ENCODE results near the gene FBRS. TPM values are rescaled to one million over a fixed set of nuclear protein-coding genes. Genes with fewer than 3 reads are reported as not detected.

The FBRS gene
- total and polyA plus RNA-seq, 2 of the 8 experiments (the other 6 are each of a cell fraction or from before 2014, with no cell fraction given), result 2.4 to 13.9 TPM

- Histone ChIP-seq H3K4me1 (replicated peaks in 1 of 4; ENCODE audit: control insufficient read depth in 3 of 4, insufficient read depth in 4 of 4, low read length in 3 of 4) (no peaks in the 10 kb centered on the region), H4K8ac (ENCODE audit: extremely low read depth, insufficient read depth, low read length) (no peak overlapping the region), H3K36me3 (ENCODE audit: control insufficient read depth in 2 of 4, insufficient read depth in 4 of 4, low read length in 3 of 4) (no peaks in the 10 kb centered on the region), H3K4ac (replicated peaks; ENCODE audit: insufficient read length, low read depth, low read length) (no peak overlapping the region), H4K91ac (replicated peaks; ENCODE audit: insufficient read length, low read length) (no peak overlapping the region), H2BK120ac (replicated peaks; ENCODE audit: low read depth, low read length) (no peak overlapping the region), H3K4me2 (ENCODE audit: insufficient read depth in 1 of 2, low read depth in 2 of 2, low read length in 2 of 2) (no peak overlapping the region), H3K18ac (ENCODE audit: extremely low read depth, low read length) (no peak overlapping the region), H3K9ac (replicated peaks in 1 of 4; ENCODE audit: extremely low read depth in 1 of 4, low read depth in 3 of 4, low read length in 3 of 4) (no peak overlapping the region), H3K14ac (ENCODE audit: insufficient read length) (no peak overlapping the region), H3K4me3 (ENCODE audit: extremely low read depth in 1 of 4, insufficient read depth in 2 of 4, low read depth in 3 of 4, low read length in 4 of 4) (no peak overlapping the region), H4K5ac (ENCODE audit: insufficient read length, low read depth, low read length) (no peak overlapping the region), H2BK12ac (ENCODE audit: low read depth, low read length) (no peak overlapping the region), H2BK5ac (ENCODE audit: low read depth, low read length) (no peak overlapping the region), H2AFZ (ENCODE audit: low read length) (no peak overlapping the region), H3K27me3 (replicated peaks in 1 of 4; ENCODE audit: control insufficient read depth in 3 of 4, extremely low read depth in 1 of 4, insufficient read depth in 3 of 4, low read length in 3 of 4) (no peaks in the 10 kb centered on the region; a peak in 2 of 7 replicates), H2BK15ac (ENCODE audit: low read length) (no peak overlapping the region), H3K56ac (replicated peaks; ENCODE audit: insufficient read length, low read depth, low read length) (no peak overlapping the region), H4K20me1 (replicated peaks in 1 of 2; ENCODE audit: control insufficient read depth in 1 of 2, insufficient read depth in 2 of 2, low read length in 2 of 2) (no peaks in the 10 kb centered on the region), H3K79me1 (ENCODE audit: low read depth, low read length) (no peaks in the 10 kb centered on the region), H3K79me2 (ENCODE audit: control insufficient read depth in 1 of 2, insufficient read depth in 2 of 2, low read length in 2 of 2) (no peaks in the 10 kb centered on the region), H3K27ac (ENCODE audit: low read depth, low read length) (no peak overlapping the region), H3K23ac (ENCODE audit: insufficient read length) (no peak overlapping the region), H2AK5ac (ENCODE audit: low read depth, low read length) (no peak overlapping the region), H3K23me2 (ENCODE audit: low read depth, low read length) (no peaks in the 10 kb centered on the region), H2BK20ac (ENCODE audit: low read length) (no peak overlapping the region), H3K9me3 (ENCODE audit: insufficient read depth in 2 of 2, low read depth in 1 of 2, low read length in 1 of 2) (no peaks in the 10 kb centered on the region)
- TF ChIP-seq SIN3A (conservative IDR thresholded peaks at IDR 0.05 in 1 of 2, IDR thresholded peaks at IDR 0.05 in 1 of 2; ENCODE audit: low read depth in 1 of 2, low read length in 2 of 2) (no peak), EZH2 (IDR thresholded peaks at IDR 0.05; ENCODE audit: low read depth, low read length, severe bottlenecking) (no peak), BCL11A (IDR thresholded peaks at IDR 0.05; ENCODE audit: low read depth in 2 of 2, low read length in 2 of 2) (no peak), PHF8 (conservative IDR thresholded peaks at IDR 0.05; ENCODE audit: low read depth, low read length) (no peak)
- POLR2A ChIA-PET (ENCODE audit: partially characterized antibody), result interaction anchor here (0.9 kb wide), 1 partner anchor 10 kb away, joined by 3 read pairs; no protein-coding TSS in a partner anchor
- CTCF ChIA-PET (ENCODE audit: partially characterized antibody), result interaction anchor here (0.7 to 2.1 kb wide), 4 partner anchors 9 to 203 kb away, joined by 3 to 5 read pairs (median 3); partner anchors contain the start of gene DCTPP1
- whole genome bisulfite sequencing, 2 experiments (ENCODE audit: extremely low coverage in 1 of 2, insufficient coverage in 1 of 2, insufficient read length in 1 of 2, insufficient replicate concordance in 2 of 2, low coverage in 1 of 2, low lambda C conversion rate in 2 of 2, missing lambda C conversion rate in 1 of 2), result 88% methylated on average over 11 of the region's 11 CpGs; no CpG with 5 or more reads in 1 of the 2 experiments
- FAIRE-seq (no peak), DNase-seq (ENCODE audit: low read depth in 1 of 2, low spot score in 2 of 2) (no peak)
These were observed 34.5 kb upstream of the FBRS start for GRCh38 chr16:30623536-30624283.
